Natural killer cell (primary cell): ENCODE results near the gene ALKAL2. TPM values are rescaled to one million over a fixed set of nuclear protein-coding genes. Genes with fewer than 3 reads are reported as not detected.

Source experiments
- ATAC-seq, 3 donors: fragments of 150-1000 bp in 2 of 3; fragments of 200-7000 bp in 1 of 3; cut with Tn5 transposase; 1 replicate in 1 of 3; 2 replicates in 2 of 3; pipeline ENCODE4 v1.10.0; 2021; ENCODE audit warnings: mild to moderate bottlenecking in 2 of 3, moderate library complexity in 2 of 3
- DNase-seq, 2 donors: peaks; one replicate each; pipeline versions ENCODE4 v3.0.0 to v3.0.0-alpha.2; 2013 to 2021; ENCODE audit warnings: mixed read lengths in 1 of 2
- H3K27ac ChIP-seq: one replicate; pipeline ENCODE4 v1.5.1; 2013; ENCODE audit warnings: mild to moderate bottlenecking, low read length
- H3K27me3 ChIP-seq: one replicate; pipeline ENCODE4 v1.6.1; 2013; ENCODE audit warnings: low read length; ENCODE audit not compliant: control insufficient read depth, insufficient read depth
- H3K36me3 ChIP-seq: one replicate; pipeline ENCODE4 v1.6.1; 2013; ENCODE audit warnings: low read length; ENCODE audit not compliant: control insufficient read depth, insufficient read depth
- H3K4me1 ChIP-seq: one replicate; pipeline ENCODE4 v1.6.1; 2013; ENCODE audit warnings: low read length; ENCODE audit not compliant: control insufficient read depth, insufficient read depth
- H3K4me3 ChIP-seq: one replicate; pipeline ENCODE4 v1.5.1; 2013; ENCODE audit warnings: low read length
- H3K9me3 ChIP-seq: one replicate; pipeline ENCODE4 v1.6.1; 2013; ENCODE audit warnings: low read length; ENCODE audit not compliant: control insufficient read depth, insufficient read depth
- H3K27ac Mint-ChIP-seq, 2 donors: one replicate each; pipeline ENCODE4 v1.8.0; 2022; ENCODE audit warnings: mild to moderate bottlenecking in 2 of 2, mixed read lengths in 2 of 2, moderate library complexity in 1 of 2
- H3K27me3 Mint-ChIP-seq, 2 donors: one replicate each; pipeline ENCODE4 v1.8.0; 2022; ENCODE audit warnings: low read depth in 2 of 2, mixed read lengths in 2 of 2
- H3K36me3 Mint-ChIP-seq: one replicate; pipeline ENCODE4 v1.8.0; 2022; ENCODE audit warnings: mixed read lengths
- H3K4me1 Mint-ChIP-seq, 2 donors: one replicate each; pipeline ENCODE4 v1.8.0; 2022; ENCODE audit warnings: mixed read lengths in 2 of 2
- H3K4me3 Mint-ChIP-seq: one replicate; pipeline ENCODE4 v1.8.0; 2022; ENCODE audit warnings: mild to moderate bottlenecking, moderate library complexity, mixed read lengths
- H3K9me3 Mint-ChIP-seq, 2 donors: one replicate each; pipeline ENCODE4 v1.8.0; 2022; ENCODE audit warnings: mixed read lengths in 2 of 2
- WGBS: methylation state at CpG from one replicate; pipeline ENCODE4 v1.1.7; 2013; ENCODE audit warnings: missing lambda C conversion rate; ENCODE audit not compliant: insufficient coverage; 5-methylcytosine and 5-hydroxymethylcytosine counted together
- intact Hi-C: fragments of 100-400 bp; cut with micrococcal nuclease; formaldehyde crosslinking; loops from one replicate; pipeline ENCODE4 v1.14.2; 2022
- total RNA-seq, 4 donors: library from RNA; stranded (reverse); fragments of 120-200 nt in 1 of 4; gene quantifications; one replicate each; pipeline versions ENCODE4 v1.2.3 to v1.2.4, GENCODE V29; 2013 to 2022
- TF ChIP-seq, protein P1 (sequence below): fragments of 200-600 bp; IDR thresholded peaks from one replicate; pipeline ENCODE4 v1.8.0; 2022; ENCODE audit warnings: antibody characterized with exemption

Gene ALKAL2
- total RNA-seq, 3 donors from 2014 or later (not counting 1 experiment from before 2014, with no cell fraction given) = 1.1 to 2.0 (median 1.7) TPM

DNA sequence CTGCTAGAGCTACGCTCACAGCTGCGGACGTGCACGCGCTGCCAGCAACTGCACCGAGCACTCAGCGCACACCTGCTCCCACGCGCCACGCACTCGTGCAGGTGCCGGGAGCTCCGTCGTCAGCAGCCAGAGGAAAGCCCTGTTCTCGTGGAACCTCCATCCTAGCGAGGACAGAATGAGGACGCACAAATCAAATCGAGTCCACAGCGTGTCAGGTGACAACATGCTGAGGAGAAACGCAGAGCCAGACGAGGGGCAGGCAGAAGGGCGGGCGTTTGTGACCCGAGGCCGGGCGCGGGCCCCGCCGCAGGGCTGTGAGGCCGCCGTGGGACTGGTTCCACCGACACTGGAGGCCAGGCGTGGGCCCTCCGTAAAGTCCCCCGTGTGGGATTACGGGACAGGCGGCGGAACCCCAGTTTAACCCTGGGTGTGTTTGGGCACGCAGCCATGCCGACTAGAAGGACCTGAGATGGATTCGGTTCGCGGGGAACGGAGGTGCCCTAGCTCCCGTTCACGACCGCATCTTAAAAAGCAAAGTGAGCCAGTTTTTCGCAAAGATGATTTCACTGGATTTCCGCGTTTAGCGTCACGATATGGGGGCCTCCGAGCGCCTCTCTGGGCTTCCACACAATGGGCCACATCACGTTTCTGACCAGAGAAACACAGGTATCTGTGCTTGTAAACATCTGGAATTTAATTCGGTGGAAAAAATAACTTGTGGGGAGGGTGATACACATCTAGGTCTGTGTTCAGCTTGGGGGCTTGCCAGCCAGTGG, 26.9 kb upstream of the ALKAL2 start:
- peaks cover 23% of the 10 kb centered on the region for H3K4me1 ChIP-seq
- H3K4me3 Mint-ChIP-seq = no peak overlapping the region
- no peaks in the 10 kb centered on the region for H3K36me3 Mint-ChIP-seq
- ATAC-seq (no peak), DNase-seq (no peak)
- peaks cover 6 to 20% of the 10 kb centered on the region in 2 donors for H3K27me3 Mint-ChIP-seq
- H3K27ac ChIP-seq = no peak overlapping the region
- intact Hi-C loops = no loop called here
- no peaks in the 10 kb centered on the region for H3K9me3 Mint-ChIP-seq
- WGBS = 93% methylated on average over 56 of the region's 56 CpGs
- H3K4me1 Mint-ChIP-seq = peaks cover 23% of the 10 kb centered on the region in 2 donors
- no peak overlapping the region for H3K27ac Mint-ChIP-seq
- no peaks in the 10 kb centered on the region for H3K36me3 ChIP-seq
- no peaks in the 10 kb centered on the region for H3K27me3 ChIP-seq
- no peak overlapping the region for H3K4me3 ChIP-seq
- no peaks in the 10 kb centered on the region for H3K9me3 ChIP-seq
- TF ChIP-seq, protein P1, sequence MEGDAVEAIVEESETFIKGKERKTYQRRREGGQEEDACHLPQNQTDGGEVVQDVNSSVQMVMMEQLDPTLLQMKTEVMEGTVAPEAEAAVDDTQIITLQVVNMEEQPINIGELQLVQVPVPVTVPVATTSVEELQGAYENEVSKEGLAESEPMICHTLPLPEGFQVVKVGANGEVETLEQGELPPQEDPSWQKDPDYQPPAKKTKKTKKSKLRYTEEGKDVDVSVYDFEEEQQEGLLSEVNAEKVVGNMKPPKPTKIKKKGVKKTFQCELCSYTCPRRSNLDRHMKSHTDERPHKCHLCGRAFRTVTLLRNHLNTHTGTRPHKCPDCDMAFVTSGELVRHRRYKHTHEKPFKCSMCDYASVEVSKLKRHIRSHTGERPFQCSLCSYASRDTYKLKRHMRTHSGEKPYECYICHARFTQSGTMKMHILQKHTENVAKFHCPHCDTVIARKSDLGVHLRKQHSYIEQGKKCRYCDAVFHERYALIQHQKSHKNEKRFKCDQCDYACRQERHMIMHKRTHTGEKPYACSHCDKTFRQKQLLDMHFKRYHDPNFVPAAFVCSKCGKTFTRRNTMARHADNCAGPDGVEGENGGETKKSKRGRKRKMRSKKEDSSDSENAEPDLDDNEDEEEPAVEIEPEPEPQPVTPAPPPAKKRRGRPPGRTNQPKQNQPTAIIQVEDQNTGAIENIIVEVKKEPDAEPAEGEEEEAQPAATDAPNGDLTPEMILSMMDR = no peak

DNA sequence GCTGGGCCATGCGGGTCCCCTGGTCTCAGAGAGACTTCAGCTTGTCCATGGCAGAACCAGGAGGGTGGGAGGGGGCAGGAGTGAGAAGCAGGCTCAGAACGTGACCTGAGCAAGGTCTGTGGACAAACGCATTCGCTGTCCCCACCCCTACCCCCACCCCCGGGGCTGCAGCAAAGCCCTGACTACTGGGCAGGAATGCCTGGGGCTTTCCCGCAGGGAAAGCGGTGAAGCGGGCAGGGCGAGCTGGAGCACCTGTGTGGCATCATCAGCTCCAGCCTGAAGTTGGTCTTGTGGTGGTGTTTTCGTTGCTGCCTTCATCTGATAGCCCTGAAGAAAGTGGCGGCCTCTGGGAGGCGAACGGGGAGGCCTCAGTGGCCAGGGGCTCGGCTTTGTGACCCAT, 26.1 kb upstream of the ALKAL2 start:
- Histone ChIP-seq H3K36me3 (no peaks in the 10 kb centered on the region), H3K9me3 (no peaks in the 10 kb centered on the region), H3K4me1 (peaks cover 17% of the 10 kb centered on the region), H3K4me3 (no peak overlapping the region), H3K27me3 (no peaks in the 10 kb centered on the region), H3K27ac (no peak overlapping the region)
- intact Hi-C loops = no loop called here
- Mint-ChIP-seq H3K27ac (no peak overlapping the region), H3K4me1 (peaks cover 19 to 26% of the 10 kb centered on the region in 2 donors), H3K9me3 (no peaks in the 10 kb centered on the region), H3K4me3 (no peak overlapping the region), H3K36me3 (no peaks in the 10 kb centered on the region), H3K27me3 (peaks cover 6 to 20% of the 10 kb centered on the region in 2 donors)
- TF ChIP-seq, protein P1 = no peak
- DNase-seq (no peak), ATAC-seq (no peak)
- 88% methylated on average over 14 of the region's 14 CpGs for WGBS

DNA sequence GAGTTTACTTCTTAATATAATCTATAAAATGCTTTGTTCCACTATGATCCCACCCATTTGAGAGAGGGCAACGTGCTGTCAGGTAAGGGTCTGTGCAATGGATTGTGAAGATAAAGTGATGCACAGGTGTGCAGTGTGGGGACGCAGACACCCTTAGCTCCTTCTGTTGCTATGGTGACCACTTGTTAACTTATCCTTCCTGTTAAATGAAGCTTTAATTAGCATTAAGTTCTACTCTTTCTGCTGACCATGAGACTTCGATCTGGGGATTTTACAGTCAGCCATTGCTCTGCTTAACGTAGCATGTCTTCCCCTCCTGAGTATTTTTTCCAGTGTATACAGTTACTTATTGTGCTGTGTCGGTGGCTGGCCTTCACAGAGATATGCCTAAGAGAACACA, 23.1 kb upstream of the ALKAL2 start:
- intact Hi-C loops = no loop called here
- Histone ChIP-seq H3K4me3 (no peak overlapping the region), H3K9me3 (no peaks in the 10 kb centered on the region), H3K27ac (no peak overlapping the region), H3K27me3 (no peaks in the 10 kb centered on the region), H3K36me3 (no peaks in the 10 kb centered on the region), H3K4me1 (no peaks in the 10 kb centered on the region)
- Mint-ChIP-seq H3K27ac (no peak overlapping the region), H3K4me1 (peaks cover 0 to 7% of the 10 kb centered on the region in 2 donors), H3K9me3 (no peaks in the 10 kb centered on the region), H3K36me3 (no peaks in the 10 kb centered on the region), H3K27me3 (peaks cover 5 to 15% of the 10 kb centered on the region in 2 donors), H3K4me3 (no peak overlapping the region)
- DNase-seq (no peak), ATAC-seq (no peak)
- WGBS = 84% methylated on average over 5 of the region's 5 CpGs
- TF ChIP-seq, protein P1 = no peak
